Right forelimb (tissue), 1 donor: Measurements from ENCODE around the gene NMNAT2.

Source experiments
- DNase-seq: peaks from one replicate; pipeline ENCODE4 v3.0.0-alpha.2; 2018

Gene NMNAT2

DNA sequence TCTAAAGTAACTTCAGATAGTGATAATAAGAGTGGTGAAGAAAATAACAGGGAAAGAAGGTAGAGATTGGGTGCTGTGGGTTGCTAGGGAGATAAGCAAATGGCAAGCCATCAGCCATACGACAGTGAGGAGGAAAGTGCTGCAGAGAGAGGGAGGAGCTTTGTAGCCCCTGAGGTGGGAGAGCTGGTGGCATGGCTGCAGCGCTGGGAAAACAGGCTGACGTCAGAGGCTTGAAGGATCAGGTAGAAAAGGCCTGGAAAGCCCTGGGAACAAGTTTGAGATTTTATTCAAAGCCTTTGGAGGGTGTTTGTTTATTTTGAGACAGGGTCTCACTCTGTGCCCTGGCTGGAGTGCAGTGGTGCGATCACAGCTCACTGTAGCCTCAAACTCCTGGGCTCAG lies 109.5 kb downstream of the NMNAT2 start:
- DNase-seq: no peak

DNA sequence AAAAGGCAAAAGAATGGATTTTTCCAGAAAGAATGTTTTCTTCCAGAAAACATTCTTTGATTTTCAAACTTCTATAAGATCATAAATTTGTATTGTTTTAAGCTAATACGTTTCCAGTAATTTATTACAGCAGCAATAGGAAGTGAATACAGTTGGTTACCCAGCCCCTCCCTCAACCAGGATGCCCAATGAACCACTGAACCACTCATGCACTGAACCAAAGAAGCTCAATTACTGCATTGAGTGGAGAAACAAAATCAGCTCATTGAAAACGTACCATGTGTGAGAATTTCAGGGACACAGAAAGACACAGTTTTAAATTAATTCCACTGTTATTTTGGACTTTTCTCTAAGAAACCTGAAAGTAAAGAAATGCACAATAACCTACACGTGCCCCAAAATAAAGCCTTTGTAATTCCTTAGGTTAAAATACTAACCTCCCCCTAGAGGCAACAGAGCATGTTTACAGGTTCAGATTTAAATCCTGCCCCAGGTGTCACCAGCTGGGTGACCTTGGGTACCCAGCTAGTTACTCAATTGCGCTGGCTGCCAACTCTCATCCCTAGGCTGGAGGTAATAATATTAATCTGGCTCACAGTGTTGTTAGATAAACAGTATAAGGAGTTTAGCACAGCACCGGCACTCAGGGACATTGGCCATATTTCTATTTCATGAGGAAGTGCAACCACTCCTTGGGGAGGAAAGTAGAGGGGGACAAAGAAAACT lies 111.7 kb downstream of the NMNAT2 start:
- no peak for DNase-seq

DNA sequence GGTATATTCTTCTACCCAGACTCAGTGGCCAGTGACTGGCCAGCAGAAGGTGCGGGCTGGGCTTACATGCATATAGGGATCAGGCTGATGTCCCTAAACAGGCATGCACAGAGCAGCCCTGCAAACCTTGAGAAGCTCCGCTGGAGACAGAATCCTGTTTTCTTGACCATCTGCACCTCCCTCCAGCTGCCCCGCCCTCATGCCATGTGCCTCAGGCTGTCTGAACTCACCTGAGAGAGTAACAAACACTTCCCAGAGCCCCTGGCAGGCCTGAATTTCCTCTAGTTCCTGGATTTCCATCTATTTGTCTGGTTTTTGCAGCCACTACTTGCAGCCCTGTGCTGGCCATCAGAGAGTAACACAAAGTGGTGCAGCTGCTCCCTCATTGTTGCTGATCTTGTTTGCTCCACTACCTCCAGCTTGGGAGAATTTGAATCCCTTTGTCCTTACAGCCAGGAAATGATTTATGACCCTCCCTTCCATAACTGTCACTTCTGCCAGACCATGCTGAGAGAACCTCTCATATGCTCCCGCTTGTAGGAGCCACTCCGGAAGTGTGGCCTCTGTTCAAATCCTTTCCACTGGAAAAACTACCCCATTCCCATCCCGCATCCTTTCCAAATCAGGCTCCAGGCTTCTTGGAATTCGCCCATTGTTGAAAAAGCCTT lies 113.6 kb downstream of the NMNAT2 start:
- DNase-seq: no peak

DNA sequence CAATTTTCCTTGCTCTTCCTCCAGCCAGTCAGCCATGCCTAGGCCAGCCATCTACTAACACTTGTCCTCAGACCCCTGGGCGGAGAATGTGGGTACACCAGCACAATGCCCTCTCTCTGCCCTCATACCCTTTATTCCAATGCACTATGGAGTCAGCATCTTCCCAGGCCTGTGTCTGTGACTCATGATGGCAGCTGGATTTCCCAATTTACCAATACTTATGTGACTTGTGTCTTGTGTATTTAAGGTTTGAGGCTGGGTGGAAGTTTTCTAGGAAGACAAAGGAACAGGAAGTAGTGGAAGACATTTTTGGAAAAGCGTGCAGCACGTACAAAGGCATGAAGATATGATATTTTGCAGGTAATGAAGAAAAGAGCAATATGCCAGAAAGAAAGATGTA lies 114.3 kb downstream of the NMNAT2 start:
- DNase-seq: no peak

DNA sequence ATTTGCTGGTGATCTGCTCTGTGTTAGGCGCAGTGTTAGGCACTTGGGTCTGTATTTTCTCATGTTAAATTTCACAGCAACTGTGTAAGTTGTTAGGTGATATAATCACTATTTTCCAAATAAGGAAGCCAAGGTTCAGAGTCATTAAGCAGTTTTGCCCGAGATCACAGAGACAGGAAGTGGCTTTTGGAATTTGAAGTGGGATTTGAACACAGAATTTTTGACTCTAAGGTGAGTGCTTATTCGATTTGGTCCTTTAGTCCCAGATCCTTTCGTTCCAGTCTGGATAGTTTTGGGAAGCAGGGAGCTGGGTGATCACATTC lies 114.9 kb downstream of the NMNAT2 start:
- no peak for DNase-seq

DNA sequence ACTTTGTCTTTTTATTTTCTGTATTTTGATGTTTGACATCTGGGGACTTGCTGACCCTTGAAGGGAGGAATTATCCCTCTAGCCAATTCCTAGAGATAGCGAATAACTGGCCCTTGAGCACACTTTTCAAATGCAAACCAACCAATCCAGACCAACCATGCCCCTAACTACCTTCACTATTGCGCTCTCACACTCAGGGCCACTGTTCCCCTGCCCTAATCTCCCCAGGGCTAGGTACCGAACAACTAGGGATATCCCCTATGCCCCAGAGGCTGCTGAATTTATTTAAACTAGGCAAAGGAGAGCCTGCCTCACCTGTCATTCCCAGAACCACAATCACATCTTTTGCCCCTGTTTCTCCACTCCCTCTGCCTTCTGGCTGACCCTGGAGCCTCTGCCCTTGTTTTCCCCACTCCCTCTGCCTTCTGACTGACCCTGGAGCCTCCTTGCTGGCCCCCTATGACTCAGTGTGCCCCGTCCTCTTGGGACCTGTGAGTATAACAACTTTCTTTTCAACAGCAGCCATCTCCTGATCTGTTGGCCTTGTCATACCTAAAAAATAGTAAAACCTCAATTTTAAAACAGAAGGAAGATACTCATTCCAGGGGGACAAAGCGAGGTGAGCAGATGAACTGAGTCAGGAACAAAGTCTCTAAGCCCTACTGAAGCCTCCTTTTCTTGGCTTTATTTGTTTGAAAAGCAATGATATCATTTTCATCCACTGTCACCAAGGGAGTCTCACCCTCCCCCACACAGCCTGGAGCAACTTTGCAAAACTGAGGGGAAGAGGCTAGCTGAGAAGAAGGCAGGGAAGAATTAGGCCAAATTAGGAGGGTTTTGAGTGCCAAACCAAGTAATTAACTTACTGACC lies 115.5 kb downstream of the NMNAT2 start:
- DNase-seq: no peak

DNA sequence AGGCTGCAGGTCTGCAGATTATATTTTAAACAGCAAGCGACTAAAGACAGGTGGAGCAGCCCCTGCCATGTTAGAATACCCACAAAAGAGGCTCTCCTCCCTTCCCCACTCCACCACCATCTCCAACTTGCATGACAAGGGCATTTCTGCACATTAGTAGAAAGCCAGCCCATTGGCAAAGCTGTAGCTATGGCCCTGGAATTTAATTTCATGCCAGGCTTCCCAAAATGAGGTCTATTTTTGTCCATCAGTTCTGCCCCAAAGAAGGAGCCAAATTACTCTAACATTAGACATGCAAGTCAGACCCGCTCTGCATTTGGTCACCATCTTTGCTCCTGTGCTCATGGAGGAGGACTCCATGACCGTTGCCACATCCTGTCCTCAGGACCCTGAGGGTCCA lies 116.9 kb downstream of the NMNAT2 start:
- no peak for DNase-seq

DNA sequence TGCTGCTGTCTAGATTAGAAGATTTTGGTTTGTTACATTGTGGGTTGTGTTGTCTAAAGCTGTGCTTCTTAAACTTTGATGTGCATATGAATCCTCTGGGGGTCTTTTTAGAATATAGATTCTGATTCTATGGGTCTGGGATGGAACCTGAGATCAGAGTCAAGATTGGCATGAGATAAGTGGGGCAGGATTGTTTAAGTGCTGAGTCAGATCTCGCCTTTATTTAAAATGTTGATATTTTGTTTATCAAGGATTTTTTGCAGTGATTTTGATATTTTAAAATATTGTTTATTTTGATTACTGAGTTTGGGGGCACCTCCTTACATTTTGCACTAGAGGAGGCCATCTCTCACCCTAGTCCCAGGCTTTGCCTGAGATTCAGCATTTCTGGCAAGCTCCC lies 117.4 kb downstream of the NMNAT2 start:
- no peak for DNase-seq

DNA sequence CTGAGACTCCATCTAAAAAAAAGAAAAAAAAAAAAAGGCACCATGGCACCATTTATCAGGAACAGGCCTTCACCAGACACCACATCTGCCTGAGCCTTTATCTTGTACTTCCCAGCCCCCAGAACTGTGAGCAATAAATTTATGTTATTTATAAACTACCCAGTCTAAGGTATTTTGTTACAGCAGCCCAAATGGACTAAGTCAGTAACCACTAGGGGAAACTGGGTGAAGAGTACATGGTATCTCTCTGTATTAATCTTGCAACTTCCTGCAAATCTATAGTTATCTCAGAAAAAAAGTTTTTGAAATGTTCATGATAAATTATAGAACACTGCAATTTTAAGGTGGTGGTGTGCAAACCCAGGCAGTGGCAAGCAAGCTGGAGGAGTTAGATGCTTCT lies 117.8 kb downstream of the NMNAT2 start:
- no peak for DNase-seq

DNA sequence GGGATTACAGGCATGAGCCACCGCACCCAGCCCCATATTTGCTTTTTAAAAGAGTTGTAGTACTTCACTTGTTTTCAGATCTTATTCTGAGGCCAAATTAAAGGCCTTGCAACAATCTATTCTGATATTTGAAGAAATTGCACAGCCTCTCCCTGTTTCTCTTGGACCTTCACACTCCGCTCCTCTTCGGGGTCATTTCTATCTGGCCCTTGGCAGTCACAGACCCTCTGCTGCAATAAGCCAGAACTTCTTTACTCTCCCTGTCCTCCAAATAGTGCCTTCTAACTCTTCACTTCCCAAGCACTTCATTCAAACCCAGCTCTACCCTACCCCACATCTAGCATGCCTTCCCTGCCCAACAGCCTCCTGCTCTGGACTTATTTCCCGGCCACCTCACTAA lies 121.4 kb downstream of the NMNAT2 start:
- no peak for DNase-seq

DNA sequence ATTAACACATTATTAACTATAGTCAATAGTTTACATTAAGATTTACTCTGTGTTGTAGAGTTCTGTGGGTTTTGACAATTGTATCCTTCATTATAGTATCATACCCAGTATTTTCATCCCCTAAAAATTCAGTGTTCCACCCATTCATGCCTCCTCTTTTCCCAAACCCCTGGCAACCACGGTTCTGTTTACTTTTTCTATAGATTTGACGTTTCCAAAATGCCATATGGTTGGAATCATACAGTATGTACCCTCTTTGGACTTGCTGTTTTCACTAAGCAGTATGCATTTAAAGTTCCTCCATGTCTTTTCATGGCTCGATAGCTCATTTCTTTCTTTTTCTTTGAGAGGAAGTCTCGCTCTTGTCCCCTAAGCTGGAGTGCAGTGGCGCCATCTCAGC lies 122.7 kb downstream of the NMNAT2 start:
- DNase-seq: no peak

DNA sequence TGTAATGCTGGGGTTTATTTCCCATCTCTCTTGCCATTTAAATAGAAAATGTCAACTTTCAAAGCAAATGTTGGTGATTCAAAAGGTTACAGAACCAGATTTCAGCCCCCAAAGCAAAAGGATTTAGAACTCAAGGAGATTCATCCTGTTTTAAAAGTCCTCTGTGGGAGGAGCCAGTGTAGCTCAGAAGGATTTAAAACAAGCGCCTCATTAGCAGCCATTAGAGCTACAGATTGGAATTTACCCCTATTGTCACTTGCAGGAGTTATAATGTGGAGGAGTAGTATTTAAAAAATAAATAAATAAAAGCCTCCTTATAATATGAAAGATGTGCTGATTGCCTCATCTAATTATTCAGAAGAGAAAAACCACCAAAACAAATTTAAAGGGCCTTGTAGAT lies 124.3 kb downstream of the NMNAT2 start:
- DNase-seq: no peak

DNA sequence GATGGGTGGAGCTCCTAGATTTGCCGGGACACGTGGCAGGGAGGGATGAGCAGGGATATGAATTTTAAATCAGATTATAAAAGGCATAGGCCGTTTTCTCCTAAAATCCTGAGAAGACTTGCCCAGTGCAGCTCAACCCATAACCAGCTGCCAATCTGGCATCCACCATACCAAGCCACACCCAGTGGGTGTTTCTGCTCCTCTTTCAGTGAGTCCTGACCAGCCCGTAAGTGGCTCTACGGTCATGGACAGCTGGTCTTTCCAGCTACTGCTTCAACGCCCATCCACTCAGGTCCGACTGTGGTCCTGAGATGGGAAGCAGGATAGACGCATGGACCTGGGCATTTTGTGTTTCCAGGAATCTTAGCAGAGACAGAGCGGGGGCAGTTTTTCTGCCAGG lies 124.9 kb downstream of the NMNAT2 start:
- no peak for DNase-seq

DNA sequence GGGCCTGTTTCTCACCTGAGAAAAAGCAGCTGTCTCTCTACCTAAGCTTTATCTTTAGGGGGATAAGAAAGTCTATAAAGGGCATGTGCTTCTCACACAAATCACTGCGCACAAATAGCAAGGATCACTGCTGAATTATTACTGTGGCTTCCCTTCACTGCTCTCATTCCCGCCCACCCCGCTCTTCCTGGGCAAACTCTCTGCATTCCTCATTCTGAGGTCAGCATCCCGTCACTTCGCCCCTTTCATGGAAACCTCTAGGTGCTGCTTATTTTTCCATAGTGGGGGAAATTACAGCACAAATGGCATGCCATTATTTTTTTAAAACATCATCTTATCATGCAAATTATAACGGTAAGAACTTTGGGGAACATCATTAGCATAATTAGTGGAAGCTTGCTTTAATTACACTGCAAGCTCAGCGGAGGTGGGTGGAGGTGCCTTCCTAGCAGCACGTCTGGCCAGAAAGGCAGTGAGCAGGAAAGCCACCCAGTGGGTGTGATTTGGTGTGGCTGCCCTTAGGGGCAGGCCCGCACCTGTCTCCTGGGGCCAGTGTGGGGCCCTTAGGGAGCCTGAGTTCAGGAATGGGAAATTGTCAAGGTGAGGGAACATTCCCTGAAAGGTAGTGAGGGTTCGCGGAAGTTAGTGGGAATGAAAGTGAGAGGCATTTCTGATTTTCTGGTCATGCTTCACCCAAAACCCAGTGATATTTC lies 126.2 kb downstream of the NMNAT2 start:
- DNase-seq: peak; percentile 72

DNA sequence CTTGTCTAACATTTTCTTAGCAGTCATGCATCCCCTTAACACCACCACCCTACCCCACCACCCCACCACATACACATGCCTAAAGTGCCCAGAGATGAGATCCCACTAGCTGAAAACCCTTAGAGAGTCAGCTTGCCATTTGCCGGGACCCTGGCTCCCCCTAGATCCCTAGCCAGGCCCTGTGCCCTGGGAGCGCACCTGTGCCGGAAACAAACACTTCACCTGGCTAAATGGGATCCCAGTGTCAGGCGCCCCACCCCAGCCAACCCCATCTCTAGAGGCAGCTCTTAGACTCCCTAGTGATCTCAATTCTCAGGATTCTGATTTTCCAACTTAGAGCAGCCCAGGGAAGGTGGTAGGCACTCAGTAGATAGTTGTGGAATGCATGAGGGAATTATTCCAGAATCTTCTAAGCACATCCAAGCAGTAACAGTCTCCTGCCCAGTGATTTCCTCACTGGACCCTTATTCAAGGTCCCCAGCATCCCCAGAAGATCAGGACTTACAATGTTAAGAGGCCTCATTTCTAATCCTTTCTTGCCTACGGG lies 126.9 kb downstream of the NMNAT2 start:
- DNase-seq: no peak

DNA sequence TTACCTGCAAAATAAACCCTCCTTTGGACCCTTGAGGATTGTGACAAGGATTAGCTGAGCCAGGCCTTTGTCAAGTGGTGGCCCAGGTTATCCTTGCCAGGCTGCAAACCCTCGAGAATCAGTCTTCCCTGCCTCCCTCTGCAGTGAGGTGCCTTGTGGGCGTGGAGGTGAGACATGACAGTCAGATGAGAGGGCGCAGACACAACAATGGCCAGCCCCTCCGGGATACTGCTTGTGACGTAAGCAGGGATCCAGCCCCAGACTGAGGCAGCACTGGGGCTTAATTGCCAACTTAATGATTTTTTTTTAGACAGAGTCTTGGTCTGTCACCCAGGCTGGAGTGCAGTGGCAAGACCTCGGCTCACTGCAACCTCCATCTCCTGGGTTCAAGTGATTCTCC lies 127.6 kb downstream of the NMNAT2 start:
- no peak for DNase-seq

DNA sequence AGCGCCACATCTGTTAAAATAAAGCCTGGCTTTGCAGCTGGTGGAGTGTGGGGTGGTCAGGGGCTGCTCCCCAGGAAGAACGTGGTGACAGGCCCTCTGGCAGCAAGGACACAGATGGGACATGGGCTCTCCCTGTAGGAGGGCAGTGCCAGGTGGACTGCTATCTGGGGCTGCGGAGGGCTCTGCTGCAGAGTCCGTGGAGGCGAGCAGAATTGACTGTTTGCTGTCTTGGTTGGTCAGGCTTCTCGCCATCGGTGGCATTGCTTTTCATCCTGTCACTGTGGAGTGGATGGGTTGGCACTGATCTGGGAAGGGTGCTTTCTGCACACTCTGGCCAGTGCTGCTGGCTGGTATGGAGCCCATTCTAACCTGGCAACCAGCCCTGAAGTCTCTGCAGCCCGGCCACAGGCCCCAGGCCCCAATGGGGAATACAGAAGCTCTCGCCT lies 129.1 kb downstream of the NMNAT2 start:
- no peak for DNase-seq

DNA sequence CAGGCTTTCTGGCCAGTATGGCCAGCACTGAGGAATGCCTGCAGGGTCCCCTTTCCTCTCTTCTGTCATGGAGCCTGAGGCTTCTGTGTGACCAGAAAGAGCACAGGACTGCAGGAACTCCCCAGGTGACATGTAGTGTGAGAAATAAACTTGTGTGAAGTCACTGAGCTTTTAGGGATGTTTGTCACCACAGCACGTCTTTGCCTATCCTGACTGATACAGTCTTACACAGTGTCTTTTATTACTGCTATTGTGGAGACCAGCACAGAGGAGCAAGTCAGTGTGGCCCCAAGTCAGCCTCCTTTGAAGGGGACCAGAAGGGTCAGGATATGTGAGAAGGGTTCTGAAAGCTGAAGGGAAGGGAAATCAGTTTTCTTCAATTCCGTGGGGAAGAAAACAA lies 129.6 kb downstream of the NMNAT2 start:
- DNase-seq: no peak

DNA sequence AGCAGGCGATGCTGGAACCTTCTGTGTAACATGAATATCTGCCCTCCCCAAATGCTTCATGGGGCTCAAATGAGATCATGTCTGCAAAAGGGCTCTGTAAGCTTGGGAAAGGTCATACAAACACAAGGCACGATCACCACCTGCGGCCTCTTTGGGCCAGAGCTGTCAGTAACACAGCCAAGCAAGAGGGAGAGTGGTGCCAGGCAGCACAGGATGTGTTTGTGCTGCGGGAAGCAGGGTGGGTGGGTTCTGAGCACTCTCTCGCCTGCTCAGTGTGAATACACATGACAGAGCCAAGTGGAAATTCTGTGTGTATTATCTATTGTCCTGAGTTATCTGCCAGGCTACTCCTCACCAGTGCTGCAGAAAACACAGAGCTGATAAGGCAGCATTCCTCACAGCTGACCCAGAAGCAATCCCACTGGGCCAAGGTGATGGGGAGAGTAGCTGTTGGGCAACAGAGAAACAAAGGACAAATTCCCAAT lies 130.9 kb downstream of the NMNAT2 start:
- no peak for DNase-seq

DNA sequence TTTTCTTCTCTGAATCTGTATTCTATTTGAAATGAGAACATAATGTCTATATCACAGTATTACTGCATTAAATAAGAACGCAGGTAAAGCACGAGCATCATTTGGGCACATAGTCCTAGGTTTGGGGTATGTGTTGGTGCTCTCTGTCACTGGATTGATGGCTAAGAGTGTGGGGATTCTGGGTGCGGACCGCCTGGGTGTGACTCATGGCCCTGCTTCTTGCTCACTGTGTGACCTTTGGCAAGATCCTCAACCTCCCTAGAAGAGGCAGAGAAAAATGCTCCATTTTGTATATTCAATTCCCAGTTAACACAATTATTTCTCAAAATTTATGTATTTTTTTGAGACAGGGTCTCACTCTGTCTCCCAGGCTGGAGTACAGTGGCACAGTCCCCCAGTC lies 132.4 kb downstream of the NMNAT2 start:
- DNase-seq: no peak

DNA sequence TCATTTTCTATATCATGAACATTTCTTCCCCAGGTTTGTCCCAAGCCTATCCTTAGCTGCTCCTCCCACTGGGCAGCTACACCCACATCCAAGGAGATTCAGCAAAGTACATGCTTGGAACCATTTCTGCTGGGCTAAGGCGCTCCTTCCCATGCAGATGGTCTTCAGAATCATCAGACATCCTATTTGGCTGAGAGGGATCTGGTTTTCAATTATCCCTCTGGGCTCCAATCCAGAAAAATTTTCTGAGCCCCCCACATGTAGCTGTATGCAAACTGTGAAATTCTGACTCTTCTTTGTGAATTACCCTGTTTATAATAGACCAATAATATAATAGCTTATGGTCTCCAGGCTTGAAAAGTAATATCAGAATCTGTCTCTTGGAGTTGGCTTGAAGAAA lies 132.9 kb downstream of the NMNAT2 start:
- DNase-seq: no peak

DNA sequence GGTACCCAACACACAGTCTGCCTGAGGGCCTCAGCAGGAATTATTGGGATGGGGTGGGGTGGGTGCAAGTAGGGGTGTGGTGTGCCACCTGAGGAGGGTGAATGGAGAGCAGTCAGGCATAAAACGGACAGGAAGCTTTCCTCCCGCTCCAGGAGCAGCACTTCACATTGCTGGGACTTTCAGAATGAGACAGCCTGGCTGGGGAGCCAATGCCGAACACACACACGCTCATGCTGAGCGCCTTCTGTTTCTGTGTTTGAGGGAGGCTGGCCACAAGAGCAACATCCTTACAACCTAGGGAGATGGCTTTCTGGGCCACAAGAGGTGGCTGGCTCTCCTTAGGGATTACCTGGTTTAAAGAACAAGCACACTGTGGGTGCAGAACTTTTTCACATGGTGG lies 134.1 kb downstream of the NMNAT2 start:
- no peak for DNase-seq

DNA sequence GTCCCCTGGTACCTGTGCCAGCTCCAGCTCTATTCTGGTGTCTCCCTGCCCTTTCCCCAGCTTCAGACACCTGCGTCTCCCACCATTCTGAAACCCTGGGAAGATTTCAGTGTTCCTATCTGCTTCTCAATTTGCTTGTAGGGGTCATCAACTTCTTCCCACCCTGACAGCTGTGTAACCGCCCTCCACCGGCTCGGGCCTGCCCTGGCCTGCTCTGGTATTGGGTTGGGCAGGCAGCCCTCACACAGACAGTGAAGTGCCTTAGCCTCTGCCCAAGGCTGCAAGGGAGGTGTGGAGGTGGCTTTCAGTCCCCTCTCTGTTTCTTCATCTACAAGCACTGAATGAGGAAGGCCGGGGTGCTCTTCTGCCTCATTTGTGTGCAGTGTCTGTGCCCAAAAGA lies 134.9 kb downstream of the NMNAT2 start:
- DNase-seq: no peak
